Measurements from ENCODE around the gene KATNBL1.
"Not testable (repeated sequence)": the region's sequence is repeated elsewhere in the genome, so short reads cannot be mapped to it uniquely, and the experiment has no call there.

Gene KATNBL1

DNA sequence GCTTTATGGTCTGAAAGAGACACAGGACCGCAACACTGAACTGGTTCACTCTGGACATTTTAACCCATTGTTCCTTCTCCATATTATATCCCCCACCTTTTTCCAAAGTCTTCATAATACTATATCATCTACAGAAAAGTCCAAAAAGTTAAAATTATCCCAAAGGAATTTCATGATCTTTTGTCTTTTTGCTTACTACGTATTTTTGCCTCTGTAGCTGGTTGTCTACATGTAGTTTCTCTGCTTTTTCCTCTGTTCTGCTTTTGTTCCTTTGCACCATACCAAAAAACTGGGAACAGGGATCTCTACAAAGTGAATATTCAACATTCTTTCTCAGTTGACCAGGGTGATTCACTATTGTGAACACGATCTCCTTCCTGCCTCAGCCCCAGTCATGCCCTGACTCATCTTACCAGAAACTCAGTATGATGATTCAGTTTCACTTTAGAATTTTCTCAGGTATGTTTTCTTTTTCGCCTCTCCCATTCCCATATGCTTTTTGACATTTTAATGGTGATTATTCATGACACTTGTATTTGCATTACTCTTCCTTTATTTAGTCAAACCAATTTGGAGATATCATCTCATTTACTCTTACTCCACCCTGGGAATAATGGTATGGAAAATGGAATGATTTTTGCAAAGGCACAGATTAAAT is 29.4 kb upstream of the KATNBL1 start:
- H3K9ac ChIP-seq (ENCODE audit: low read length) = peak overlapping the region; percentile 65
- peaks cover 29% of the 10 kb centered on the region for H3K36me3 ChIP-seq (ENCODE audit: control insufficient read depth, insufficient read depth, low read length, severe bottlenecking)
- peak overlapping the region; percentile 71 for H3K4me3 ChIP-seq (ENCODE audit: low read length)
- no peaks in the 10 kb centered on the region for H3K9me3 ChIP-seq (ENCODE audit: control insufficient read depth, low read length)
- peaks cover 11% of the 10 kb centered on the region for H3K4me1 ChIP-seq (ENCODE audit: control insufficient read depth, insufficient read depth, low read length)
- H3K27me3 ChIP-seq (replicated peaks; ENCODE audit: control insufficient read depth, insufficient read depth, low read length) = no peaks in the 10 kb centered on the region
- peak; percentile 82 for DNase-seq (ENCODE audit: low read depth)

DNA sequence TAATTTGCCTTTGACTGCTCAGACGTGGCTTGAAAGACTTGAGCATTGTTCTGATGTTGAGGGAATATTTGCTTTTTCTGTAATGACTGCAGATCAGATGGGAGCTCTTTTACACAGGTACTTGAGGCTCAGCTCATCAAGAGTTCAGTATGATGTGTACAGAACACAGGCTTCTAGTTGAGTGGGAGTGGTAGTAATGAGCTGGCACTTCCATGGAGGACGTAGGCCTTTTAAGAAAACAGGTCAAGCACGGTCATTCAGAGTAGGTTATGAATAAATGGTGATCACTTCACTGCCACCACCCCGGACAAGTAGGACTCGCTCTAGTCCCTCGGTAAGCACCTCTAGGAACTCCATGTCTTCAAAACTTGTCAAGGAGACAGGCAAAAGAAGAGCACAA is 23.7 kb upstream of the KATNBL1 start:
- peaks cover 4% of the 10 kb centered on the region for H3K4me1 ChIP-seq (ENCODE audit: control insufficient read depth, insufficient read depth, low read length)
- H3K9me3 ChIP-seq (ENCODE audit: control insufficient read depth, low read length) = no peaks in the 10 kb centered on the region
- no peaks in the 10 kb centered on the region for H3K27me3 ChIP-seq (replicated peaks; ENCODE audit: control insufficient read depth, insufficient read depth, low read length)
- H3K36me3 ChIP-seq (ENCODE audit: control insufficient read depth, insufficient read depth, low read length, severe bottlenecking) = peaks cover 45% of the 10 kb centered on the region
- DNase-seq (ENCODE audit: low read depth) = no peak
- H3K9ac ChIP-seq (ENCODE audit: low read length) = no peak overlapping the region
- no peak overlapping the region for H3K4me3 ChIP-seq (ENCODE audit: low read length)

DNA sequence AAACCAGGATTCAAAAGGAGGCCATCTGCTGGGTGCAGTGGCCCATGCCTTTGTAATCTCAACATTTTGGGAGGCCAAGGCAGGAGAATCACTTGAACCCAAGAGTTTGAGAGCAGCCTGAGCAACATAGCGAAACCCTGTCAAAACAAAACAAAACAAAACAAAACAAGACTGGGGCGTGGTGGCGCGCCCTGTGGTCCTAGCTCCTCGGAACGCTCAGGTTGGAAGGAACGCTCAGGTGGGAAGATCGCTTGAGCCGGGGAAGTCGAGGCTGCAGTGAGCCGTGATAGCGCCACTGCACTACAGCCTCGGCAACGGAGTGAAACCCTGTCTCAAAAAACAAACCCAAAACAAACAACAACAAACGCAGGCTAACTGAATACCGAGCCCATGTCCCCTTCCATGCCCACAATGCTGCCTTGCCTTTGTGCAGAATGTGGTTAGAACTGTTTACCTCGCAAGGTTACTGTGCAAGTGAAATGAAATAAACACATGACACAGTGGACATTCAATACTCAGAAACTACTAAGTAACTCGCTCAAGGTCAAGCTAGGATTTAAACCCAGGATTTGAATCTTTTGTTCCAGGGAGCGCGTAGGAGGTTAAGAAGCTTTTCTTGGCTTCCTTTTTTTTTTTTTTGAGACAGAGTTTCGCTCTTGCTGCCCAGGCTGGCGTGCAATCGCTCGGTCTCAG is 14.2 kb upstream of the KATNBL1 start:
- H3K27me3 ChIP-seq (replicated peaks; ENCODE audit: control insufficient read depth, insufficient read depth, low read length) = no peaks in the 10 kb centered on the region
- H3K36me3 ChIP-seq (ENCODE audit: control insufficient read depth, insufficient read depth, low read length, severe bottlenecking) = peaks cover 11% of the 10 kb centered on the region
- DNase-seq (ENCODE audit: low read depth) = peak; percentile 24
- no peaks in the 10 kb centered on the region for H3K9me3 ChIP-seq (ENCODE audit: control insufficient read depth, low read length)
- H3K9ac ChIP-seq (ENCODE audit: low read length) = peak overlapping the region; percentile 98
- H3K4me3 ChIP-seq (ENCODE audit: low read length) = peak overlapping the region; percentile 100
- peaks cover 14% of the 10 kb centered on the region for H3K4me1 ChIP-seq (ENCODE audit: control insufficient read depth, insufficient read depth, low read length)

DNA sequence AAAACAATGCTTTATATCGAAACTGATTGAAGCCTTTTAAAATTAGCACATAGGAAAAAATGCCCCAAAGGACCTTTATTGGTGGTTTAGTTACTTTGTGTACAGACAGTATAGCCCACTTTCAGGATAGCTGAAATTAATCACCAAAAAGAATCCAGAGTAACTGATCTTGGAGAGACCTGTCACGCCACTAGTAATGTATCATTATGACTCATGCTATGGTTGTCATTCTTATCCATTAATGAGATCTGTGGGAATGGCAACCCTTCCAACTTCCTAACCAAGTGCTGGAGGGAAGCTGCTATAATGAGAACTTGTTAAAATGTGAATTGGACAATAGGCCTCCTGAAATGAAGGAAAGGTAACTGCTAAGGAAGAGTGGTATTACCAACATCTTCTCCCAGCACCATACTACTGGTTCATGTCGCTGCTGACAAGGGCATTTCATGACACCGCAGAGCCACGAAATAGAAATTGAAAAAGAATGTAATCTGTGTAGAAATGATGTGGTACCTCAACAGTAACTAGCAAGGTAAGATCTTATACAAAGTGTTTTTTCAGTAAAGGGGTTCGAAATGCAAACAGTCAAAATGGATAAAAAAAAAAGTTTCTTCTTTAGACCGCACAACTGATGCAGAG is 7.8 kb upstream of the KATNBL1 start:
- H3K4me1 ChIP-seq (ENCODE audit: control insufficient read depth, insufficient read depth, low read length) = no peaks in the 10 kb centered on the region
- H3K9me3 ChIP-seq (ENCODE audit: control insufficient read depth, low read length) = no peaks in the 10 kb centered on the region
- no peak overlapping the region for H3K4me3 ChIP-seq (ENCODE audit: low read length)
- H3K27me3 ChIP-seq (replicated peaks; ENCODE audit: control insufficient read depth, insufficient read depth, low read length) = no peaks in the 10 kb centered on the region
- H3K36me3 ChIP-seq (ENCODE audit: control insufficient read depth, insufficient read depth, low read length, severe bottlenecking) = no peaks in the 10 kb centered on the region
- H3K9ac ChIP-seq (ENCODE audit: low read length) = no peak overlapping the region
- DNase-seq (ENCODE audit: low read depth) = no peak

DNA sequence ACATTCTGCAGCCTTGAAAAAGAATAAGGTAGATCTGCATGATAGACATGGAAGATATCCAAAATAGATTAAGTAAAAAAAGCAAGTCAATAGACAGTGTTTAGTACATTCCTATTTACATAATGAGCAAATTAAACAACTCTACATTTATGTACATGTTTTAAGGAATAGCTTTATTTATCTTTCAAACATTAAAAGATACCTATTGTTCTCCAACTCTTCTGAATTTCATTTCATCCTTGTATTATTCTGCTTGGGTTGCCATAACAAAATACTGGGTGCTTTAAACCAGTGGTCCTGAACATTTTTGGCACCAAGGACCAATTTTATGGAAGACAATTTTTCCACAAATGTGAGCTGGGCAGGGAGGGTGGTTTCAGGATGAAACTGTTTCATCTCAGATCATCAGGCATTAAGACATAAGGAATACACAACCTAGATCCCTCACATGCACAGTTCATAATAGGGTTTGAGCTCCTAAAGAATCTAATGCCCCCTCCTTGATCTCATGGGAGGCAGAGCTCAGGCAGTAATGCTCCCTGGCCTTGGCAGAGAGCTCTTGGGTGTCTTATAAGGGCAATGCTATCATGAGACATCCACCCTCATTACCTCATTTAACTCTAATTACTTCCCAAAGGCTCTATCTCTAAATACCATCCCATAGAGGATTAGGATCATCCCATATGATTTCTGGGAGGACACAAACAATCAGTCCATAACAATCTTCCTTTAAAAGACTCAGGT is 6.8 kb upstream of the KATNBL1 start:
- DNase-seq (ENCODE audit: low read depth) = no peak
- Histone ChIP-seq H3K9me3 (ENCODE audit: control insufficient read depth, low read length) (no peaks in the 10 kb centered on the region), H3K4me3 (ENCODE audit: low read length) (no peak overlapping the region), H3K27me3 (replicated peaks; ENCODE audit: control insufficient read depth, insufficient read depth, low read length) (no peaks in the 10 kb centered on the region), H3K4me1 (ENCODE audit: control insufficient read depth, insufficient read depth, low read length) (no peaks in the 10 kb centered on the region), H3K9ac (ENCODE audit: low read length) (no peak overlapping the region), H3K36me3 (ENCODE audit: control insufficient read depth, insufficient read depth, low read length, severe bottlenecking) (no peaks in the 10 kb centered on the region)

DNA sequence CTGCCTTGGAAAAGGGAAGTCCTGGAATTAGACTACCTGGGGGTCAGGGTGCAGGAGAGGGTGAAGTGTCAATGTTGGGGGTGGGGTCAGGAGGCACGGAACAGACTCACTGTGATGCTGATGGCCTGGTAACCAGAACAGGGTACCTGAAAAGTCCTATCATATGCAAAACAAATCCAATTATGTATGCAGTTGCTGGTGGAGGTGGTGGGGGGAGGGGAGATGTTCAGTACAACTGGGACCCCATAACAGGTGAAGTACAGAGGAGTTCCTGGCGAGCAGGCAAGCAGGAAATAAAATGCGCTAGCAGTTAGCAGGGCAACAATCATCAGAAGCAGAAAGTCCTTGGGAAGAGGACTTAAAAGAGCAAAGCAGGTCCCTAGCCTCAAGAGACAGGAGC is 4.2 kb upstream of the KATNBL1 start:
- H3K36me3 ChIP-seq (ENCODE audit: control insufficient read depth, insufficient read depth, low read length, severe bottlenecking) = no peaks in the 10 kb centered on the region
- no peaks in the 10 kb centered on the region for H3K27me3 ChIP-seq (replicated peaks; ENCODE audit: control insufficient read depth, insufficient read depth, low read length)
- no peak for DNase-seq (ENCODE audit: low read depth)
- H3K4me3 ChIP-seq (ENCODE audit: low read length) = no peak overlapping the region
- H3K9me3 ChIP-seq (ENCODE audit: control insufficient read depth, low read length) = no peaks in the 10 kb centered on the region
- H3K4me1 ChIP-seq (ENCODE audit: control insufficient read depth, insufficient read depth, low read length) = no peaks in the 10 kb centered on the region
- no peak overlapping the region for H3K9ac ChIP-seq (ENCODE audit: low read length)

DNA sequence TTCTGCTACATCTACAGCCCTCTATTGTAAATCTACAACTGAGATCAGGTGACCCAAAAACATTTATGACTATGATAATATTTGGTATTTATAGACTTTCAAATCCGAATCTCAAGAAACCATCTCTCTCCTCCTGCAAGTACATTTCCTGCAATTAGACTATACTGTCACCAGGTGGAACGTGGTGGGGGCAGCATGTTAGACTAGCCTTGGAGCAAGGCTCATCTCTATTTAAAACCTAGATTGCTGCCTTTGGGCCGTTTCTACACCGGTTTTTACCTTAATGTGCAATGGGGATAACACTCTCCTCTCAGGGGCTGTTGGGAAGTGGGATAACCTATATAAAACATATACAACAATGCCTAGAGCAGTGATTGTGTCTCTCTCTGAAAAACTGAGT is 3.8 kb upstream of the KATNBL1 start:
- no peak overlapping the region for H3K4me3 ChIP-seq (ENCODE audit: low read length)
- H3K9ac ChIP-seq (ENCODE audit: low read length) = no peak overlapping the region
- no peak for DNase-seq (ENCODE audit: low read depth)
- H3K4me1 ChIP-seq (ENCODE audit: control insufficient read depth, insufficient read depth, low read length) = peaks cover under 1% of the 10 kb centered on the region
- no peaks in the 10 kb centered on the region for H3K36me3 ChIP-seq (ENCODE audit: control insufficient read depth, insufficient read depth, low read length, severe bottlenecking)
- H3K9me3 ChIP-seq (ENCODE audit: control insufficient read depth, low read length) = no peaks in the 10 kb centered on the region
- no peaks in the 10 kb centered on the region for H3K27me3 ChIP-seq (replicated peaks; ENCODE audit: control insufficient read depth, insufficient read depth, low read length)

DNA sequence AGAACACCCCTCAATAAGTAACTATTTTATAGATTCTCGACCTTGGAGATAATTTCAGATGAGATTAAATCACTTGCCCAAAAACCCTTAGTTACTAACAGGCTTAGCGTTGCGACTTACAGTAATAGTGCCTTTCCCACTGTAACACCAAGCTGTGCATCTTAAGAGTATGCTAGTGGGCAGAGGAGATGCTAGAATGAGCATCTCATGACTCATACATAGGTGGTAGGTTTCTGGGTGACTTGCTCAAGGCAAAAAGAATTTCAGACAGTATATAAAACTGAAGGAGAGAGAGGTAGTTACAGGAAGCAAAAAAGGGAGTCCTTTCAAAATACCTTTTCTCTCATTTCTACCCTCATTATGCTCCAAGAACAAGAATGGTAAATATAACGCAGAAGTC is 3.9 kb downstream of the KATNBL1 start:
- Histone ChIP-seq H3K9ac (ENCODE audit: low read length) (no peak overlapping the region), H3K9me3 (ENCODE audit: control insufficient read depth, low read length) (no peaks in the 10 kb centered on the region)
- no peak for DNase-seq (ENCODE audit: low read depth)

DNA sequence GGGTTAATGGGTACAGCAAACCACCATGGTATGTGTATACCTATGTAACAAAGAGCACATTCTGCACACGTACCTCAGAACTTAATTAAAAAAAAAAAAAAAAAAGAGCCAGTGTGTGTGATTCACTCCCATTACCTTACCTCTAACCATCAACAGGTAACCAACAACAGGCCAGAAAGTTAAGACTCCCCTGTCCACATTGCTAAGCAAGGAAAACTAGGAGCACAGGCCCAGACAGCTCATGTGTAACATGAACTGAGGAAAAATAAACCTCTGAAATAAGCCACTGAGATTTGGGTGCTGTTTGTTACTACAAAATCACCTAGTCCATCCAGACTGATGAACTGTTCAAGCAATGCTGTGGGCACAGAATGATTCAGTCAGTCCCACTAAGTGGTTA is 6.0 kb downstream of the KATNBL1 start:
- Histone ChIP-seq H3K4me1 (ENCODE audit: control insufficient read depth, insufficient read depth, low read length) (peaks cover 9% of the 10 kb centered on the region), H3K9me3 (ENCODE audit: control insufficient read depth, low read length) (no peaks in the 10 kb centered on the region), H3K9ac (ENCODE audit: low read length) (no peak overlapping the region), H3K4me3 (ENCODE audit: low read length) (no peak overlapping the region), H3K27me3 (replicated peaks; ENCODE audit: control insufficient read depth, insufficient read depth, low read length) (no peaks in the 10 kb centered on the region), H3K36me3 (ENCODE audit: control insufficient read depth, insufficient read depth, low read length, severe bottlenecking) (peaks cover 4% of the 10 kb centered on the region)
- DNase-seq (ENCODE audit: low read depth) = no peak

More for the DNA sequence above, 3.9 kb downstream of the KATNBL1 start:
- H3K4me1 ChIP-seq (ENCODE audit: control insufficient read depth, insufficient read depth, low read length) = peaks cover 9% of the 10 kb centered on the region
- no peaks in the 10 kb centered on the region for H3K36me3 ChIP-seq (ENCODE audit: control insufficient read depth, insufficient read depth, low read length, severe bottlenecking)
- H3K4me3 ChIP-seq (ENCODE audit: low read length) = no peak overlapping the region
- H3K27me3 ChIP-seq (replicated peaks; ENCODE audit: control insufficient read depth, insufficient read depth, low read length) = no peaks in the 10 kb centered on the region

DNA sequence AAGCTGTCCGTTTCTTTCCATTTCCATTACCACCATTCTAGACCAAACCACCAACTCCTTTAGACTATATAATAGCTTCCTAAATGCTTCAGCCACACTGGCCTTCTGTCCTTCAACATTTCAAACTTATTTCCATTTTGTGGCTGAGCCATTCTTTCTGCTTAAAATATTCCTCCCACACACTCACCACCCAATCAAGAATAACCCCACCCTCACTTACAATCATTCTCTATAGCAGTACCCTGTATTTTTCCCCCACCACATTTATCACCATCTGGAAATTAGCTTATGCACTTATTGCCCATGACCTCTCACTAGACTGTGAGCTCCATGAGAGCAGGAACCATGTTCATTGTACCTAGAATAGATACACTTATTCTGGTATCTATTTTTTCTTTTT is 6.6 kb downstream of the KATNBL1 start:
- Histone ChIP-seq H3K9ac (ENCODE audit: low read length) (no peak overlapping the region), H3K27me3 (replicated peaks; ENCODE audit: control insufficient read depth, insufficient read depth, low read length) (no peaks in the 10 kb centered on the region), H3K4me1 (ENCODE audit: control insufficient read depth, insufficient read depth, low read length) (peaks cover 5% of the 10 kb centered on the region), H3K36me3 (ENCODE audit: control insufficient read depth, insufficient read depth, low read length, severe bottlenecking) (peaks cover 4% of the 10 kb centered on the region), H3K4me3 (ENCODE audit: low read length) (no peak overlapping the region), H3K9me3 (ENCODE audit: control insufficient read depth, low read length) (no peaks in the 10 kb centered on the region)
- no peak for DNase-seq (ENCODE audit: low read depth)

DNA sequence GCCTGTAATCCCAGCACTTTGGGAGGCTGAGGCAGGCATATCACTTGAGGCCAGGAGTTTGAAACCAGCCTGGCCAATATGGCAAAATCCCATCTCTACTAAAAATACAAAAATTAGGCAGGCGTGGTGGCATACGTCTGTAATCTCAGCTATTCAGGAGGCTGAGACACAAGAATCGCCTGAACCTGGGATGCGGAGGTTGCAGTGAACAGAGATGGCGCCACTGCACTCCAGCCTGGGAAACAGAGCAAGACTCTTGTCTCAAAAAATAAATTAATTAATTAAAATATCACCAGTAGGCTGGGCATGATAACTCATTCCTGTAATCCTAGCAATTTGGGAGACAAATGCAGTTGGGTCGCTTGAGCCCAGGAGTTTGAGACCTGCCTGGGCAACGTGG is 16.6 kb downstream of the KATNBL1 start:
- H3K4me3 ChIP-seq (ENCODE audit: low read length); H3K9ac ChIP-seq (ENCODE audit: low read length); H3K36me3 ChIP-seq (ENCODE audit: control insufficient read depth, insufficient read depth, low read length, severe bottlenecking); DNase-seq (ENCODE audit: low read depth); H3K27me3 ChIP-seq (replicated peaks; ENCODE audit: control insufficient read depth, insufficient read depth, low read length); H3K9me3 ChIP-seq (ENCODE audit: control insufficient read depth, low read length); H3K4me1 ChIP-seq (ENCODE audit: control insufficient read depth, insufficient read depth, low read length): not testable (repeated sequence)

All from adipocyte (in vitro differentiated cells).